ENCODE results near the gene ADIG. TPM values are rescaled to one million over a fixed set of nuclear protein-coding genes. Genes with fewer than 3 reads are reported as not detected.

ADIG gene
- total RNA-seq (2022; extraction: Qiagen RNA extraction): not detected in 5 replicates

DNA sequence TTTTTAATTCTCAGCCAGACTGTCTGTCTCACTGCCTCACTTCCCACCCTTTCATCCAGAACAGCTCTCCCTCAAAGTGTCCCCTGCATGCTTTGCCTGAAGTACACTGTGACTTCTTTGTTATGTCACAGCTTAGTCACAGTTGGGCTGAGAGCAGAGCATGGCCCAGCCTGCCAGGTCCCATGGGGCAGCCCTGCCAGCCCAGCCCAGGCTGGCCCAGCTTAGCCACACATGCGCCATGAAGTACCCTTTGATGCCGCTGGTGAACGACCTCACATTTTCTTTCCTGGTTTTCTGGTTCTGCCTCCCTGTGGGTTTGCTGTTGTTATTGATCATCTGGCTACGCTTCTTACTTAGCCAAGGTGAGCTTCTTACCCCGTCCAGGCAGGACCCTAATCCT lies at the start of gene ADIG:
TSS of gene ADIG (plus strand) at position 185 of the 400 bp plus-strand sequence. CDS start at position 239, 54 bp downstream.

GRCh38 chr20:38601216-38602184 lies 20.5 kb downstream of the ADIG start, which contains the start of gene ARHGAP40:
Gene ARHGAP40, plus strand, starts transcription at chr20:38601809.

Other genes with a start within 250 kb of the ADIG start
- gene LBP, start 234.7 kb upstream of the ADIG start, total RNA-seq (2022; extraction: Qiagen RNA extraction): 1.1 to 1.4 TPM (median 1.2 TPM) in 5 replicates
- 178 to 218 TPM (median 201 TPM) in 5 replicates for gene SNHG17, start 145.9 kb upstream of the ADIG start, total RNA-seq (2022; extraction: Qiagen RNA extraction)
- gene RALGAPB, start 108.4 kb upstream of the ADIG start, total RNA-seq (2022; extraction: Qiagen RNA extraction): 13.1 to 18.8 TPM (median 17.4 TPM) in 5 replicates
- 0.05 to 0.09 TPM in 2 of 5 replicates, not detected in the others for gene ARHGAP40, start 20.6 kb downstream of the ADIG start, total RNA-seq (2022; extraction: Qiagen RNA extraction)
- not detected in 5 replicates for gene SLC32A1, start 143.3 kb downstream of the ADIG start, total RNA-seq (2022; extraction: Qiagen RNA extraction)
- 8.7 to 10.7 TPM (median 9.6 TPM) in 5 replicates for gene ACTR5, start 167.3 kb downstream of the ADIG start, total RNA-seq (2022; extraction: Qiagen RNA extraction)
- 0.08 to 0.17 TPM (median 0.15 TPM) in 5 replicates for gene PPP1R16B, start 224.5 kb downstream of the ADIG start, total RNA-seq (2022; extraction: Qiagen RNA extraction)